Tibial nerve (tissue), 4 donors: ENCODE data around the gene UBE2E2. TPM values are rescaled to one million over a fixed set of nuclear protein-coding genes. Genes with fewer than 3 reads are reported as not detected.

Source experiments
- DNase-seq, 2 donors: peaks; one replicate each; pipeline ENCODE4 v3.0.0-alpha.2; 2019; ENCODE audit warnings: low spot score in 2 of 2
- H3K27ac ChIP-seq, 4 donors: fragments of 200-600 bp; sonication (generic) in 3 of 4; one replicate each; pipeline ENCODE4 v1.5.1; 2017 to 2019; ENCODE audit warnings: mild to moderate bottlenecking in 1 of 4
- H3K27me3 ChIP-seq, 2 donors: fragments of 200-600 bp; sonication (generic) in 1 of 2; one replicate each; pipeline versions ENCODE4 v1.5.1 to v1.6.0; 2017 to 2019
- H3K36me3 ChIP-seq, 3 donors: fragments of 200-600 bp; sonication (generic); one replicate each; pipeline ENCODE4 v1.5.1; 2018 to 2019
- H3K4me1 ChIP-seq, 4 donors: fragments of 200-600 bp; sonication (generic) in 3 of 4; one replicate each; pipeline ENCODE4 v1.5.1; 2017 to 2019
- H3K4me3 ChIP-seq, 4 donors: fragments of 200-600 bp; sonication (generic) in 3 of 4; one replicate each; pipeline ENCODE4 v1.5.1; 2017 to 2019; ENCODE audit warnings: mild to moderate bottlenecking in 1 of 4, moderate library complexity in 1 of 4
- H3K9me3 ChIP-seq, 4 donors: fragments of 200-600 bp; sonication (generic) in 3 of 4; one replicate each; pipeline ENCODE4 v1.5.1; 2017 to 2019
- CTCF ChIP-seq, 5 experiments: fragments of 200-600 bp in 3 of 5; fragments of 450-650 bp in 2 of 5; sonication (generic) in 3 of 5; IDR thresholded peaks; one replicate each; pipeline ENCODE4 v1.5.1; 2016 to 2019; ENCODE audit warnings: antibody characterized with exemption in 5 of 5, mild to moderate bottlenecking in 3 of 5, moderate library complexity in 2 of 5
- EP300 ChIP-seq, 2 donors: sonication (generic); formaldehyde crosslinking; IDR thresholded peaks; one replicate each; pipeline ENCODE4 v1.6.1; 2017; ENCODE audit warnings: antibody characterized with exemption in 2 of 2, mild to moderate bottlenecking in 1 of 2
- POLR2A ChIP-seq, 2 donors: fragments of 450-650 bp; IDR thresholded peaks; one replicate each; pipeline ENCODE4 v1.6.1; 2017; ENCODE audit warnings: antibody characterized with exemption in 2 of 2, mild to moderate bottlenecking in 2 of 2, moderate library complexity in 2 of 2
- WGBS, 2 donors: methylation state at CpG; one replicate each; pipeline ENCODE4 v1.1.5; 2018; 5-methylcytosine and 5-hydroxymethylcytosine counted together
- total RNA-seq, 4 donors: library from RNA; depleted of rRNA; stranded (reverse); fragments of >200 nt; gene quantifications; one replicate each; pipeline ENCODE4 v1.1.0, GENCODE V29; 2016

The UBE2E2 gene
- total RNA-seq, 4 donors from 2014 or later, result 67.1 to 222 (median 130) TPM

GRCh38 chr3:23533996-23534395, 330.9 kb downstream of the UBE2E2 start:
- Histone ChIP-seq H3K27ac (no peak overlapping the region), H3K4me3 (no peak overlapping the region), H3K9me3 (no peaks in the 10 kb centered on the region), H3K4me1 (peaks cover 0 to 11% (median 0%) of the 10 kb centered on the region in 4 donors), H3K27me3 (no peaks in the 10 kb centered on the region), H3K36me3 (no peaks in the 10 kb centered on the region)
- DNase-seq, result no peak
- no peak for TF ChIP-seq EP300 (IDR thresholded peaks at IDR 0.05)
- TF ChIP-seq CTCF (IDR thresholded peaks at IDR 0.05), result no peak
- TF ChIP-seq POLR2A (IDR thresholded peaks at IDR 0.05), result no peak
- 44 to 53% methylated on average over 2 of the region's 2 CpGs for WGBS, 2 donors

- no peak for DNase-seq
- WGBS, 2 donors, result 70 to 79% methylated on average over 4 of the region's 4 CpGs
- no peak overlapping the region for H3K27ac ChIP-seq
Observed at GRCh38 chr3:23537101-23537551, 334.0 kb downstream of the UBE2E2 start.

GRCh38 chr3:23539185-23539584, 336.1 kb downstream of the UBE2E2 start:
- TF ChIP-seq CTCF (IDR thresholded peaks at IDR 0.05) (no peak), POLR2A (IDR thresholded peaks at IDR 0.05) (no peak), EP300 (IDR thresholded peaks at IDR 0.05) (no peak)
- WGBS, 2 donors, result 90% methylated on average over 2 of the region's 2 CpGs
- no peak overlapping the region for H3K4me3 ChIP-seq
- H3K27ac ChIP-seq, result no peak overlapping the region
- H3K9me3 ChIP-seq, result no peaks in the 10 kb centered on the region
- no peaks in the 10 kb centered on the region for H3K4me1 ChIP-seq
- H3K27me3 ChIP-seq, result no peaks in the 10 kb centered on the region
- H3K36me3 ChIP-seq, result no peaks in the 10 kb centered on the region
- no peak for DNase-seq

More at GRCh38 chr3:23537101-23537551, 334.0 kb downstream of the UBE2E2 start:
- no peak overlapping the region for H3K4me3 ChIP-seq
- TF ChIP-seq EP300 (IDR thresholded peaks at IDR 0.05) (no peak), POLR2A (IDR thresholded peaks at IDR 0.05) (no peak), CTCF (IDR thresholded peaks at IDR 0.05) (no peak)
- peaks cover 0 to 11% (median 0%) of the 10 kb centered on the region in 4 donors for H3K4me1 ChIP-seq
- no peaks in the 10 kb centered on the region for H3K9me3 ChIP-seq
- H3K27me3 ChIP-seq, result no peaks in the 10 kb centered on the region
- no peaks in the 10 kb centered on the region for H3K36me3 ChIP-seq

- Histone ChIP-seq H3K27ac (no peak overlapping the region), H3K27me3 (no peaks in the 10 kb centered on the region), H3K36me3 (no peaks in the 10 kb centered on the region), H3K4me3 (no peak overlapping the region), H3K4me1 (no peaks in the 10 kb centered on the region), H3K9me3 (no peaks in the 10 kb centered on the region)
- TF ChIP-seq EP300 (IDR thresholded peaks at IDR 0.05) (no peak), POLR2A (IDR thresholded peaks at IDR 0.05) (no peak), CTCF (IDR thresholded peaks at IDR 0.05) (no peak)
- DNase-seq, result no peak
- 82 to 97% methylated on average over 4 of the region's 4 CpGs for WGBS, 2 donors
Observed at GRCh38 chr3:23540600-23540999, 337.5 kb downstream of the UBE2E2 start.

GRCh38 chr3:23542079-23542478, 339.0 kb downstream of the UBE2E2 start:
- no peak for DNase-seq
- H3K4me3 ChIP-seq, result no peak overlapping the region
- no peaks in the 10 kb centered on the region for H3K4me1 ChIP-seq
- H3K27me3 ChIP-seq, result no peaks in the 10 kb centered on the region
- whole genome bisulfite sequencing, 2 donors, result 94 to 97% methylated on average over 4 of the region's 4 CpGs
- H3K9me3 ChIP-seq, result no peaks in the 10 kb centered on the region
- TF ChIP-seq EP300 (IDR thresholded peaks at IDR 0.05) (no peak), POLR2A (IDR thresholded peaks at IDR 0.05) (no peak), CTCF (IDR thresholded peaks at IDR 0.05) (no peak)
- H3K36me3 ChIP-seq, result no peaks in the 10 kb centered on the region
- no peak overlapping the region for H3K27ac ChIP-seq
